GM12875 (cell line): ENCODE results near the gene SLC30A7.

Experiments
- H3K4me3 ChIP-seq: one replicate; pipeline ENCODE4 v1.5.1; 2011; ENCODE audit warnings: low read depth, low read length, control low read depth
- CTCF ChIP-seq: IDR thresholded peaks from 2 replicates; pipeline ENCODE4 v1.5.1; 2011; ENCODE audit warnings: low read depth, mild to moderate bottlenecking, control low read depth, inconsistent platforms, low read length, moderate library complexity, borderline replicate concordance; ENCODE audit not compliant: insufficient read depth

Gene SLC30A7

GRCh38 chr1:100904528-100904927, 8.6 kb downstream of the SLC30A7 start:
- TF ChIP-seq CTCF = no peak

DNA sequence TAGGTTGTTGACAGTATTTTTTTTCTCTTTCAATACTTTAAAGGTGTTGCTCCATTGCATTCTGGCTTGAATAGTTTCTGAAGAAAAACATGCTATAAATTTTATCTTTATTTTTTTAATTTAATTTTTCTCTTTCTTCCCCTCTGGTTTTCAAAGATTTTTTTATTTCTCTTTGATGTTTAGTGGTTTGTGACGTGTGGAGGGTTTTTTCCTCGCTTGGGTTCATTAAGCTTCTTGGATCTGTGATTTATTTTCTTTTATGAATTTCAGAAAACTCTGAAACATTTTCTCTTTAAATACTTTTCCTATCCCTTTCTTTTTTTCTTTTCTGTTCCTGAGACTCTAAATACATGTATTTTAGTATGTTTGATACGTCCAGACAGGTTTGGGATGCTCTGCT, 9.3 kb downstream of the SLC30A7 start:
- no peak for TF ChIP-seq CTCF
- no peak overlapping the region for H3K4me3 ChIP-seq

More at GRCh38 chr1:100904528-100904927, 8.6 kb downstream of the SLC30A7 start:
- no peak overlapping the region for H3K4me3 ChIP-seq

GRCh38 chr1:100907887-100908286, 12.0 kb downstream of the SLC30A7 start:
- TF ChIP-seq CTCF = no peak
- no peak overlapping the region for H3K4me3 ChIP-seq

GRCh38 chr1:100909018-100909417, 13.1 kb downstream of the SLC30A7 start:
- no peak for TF ChIP-seq CTCF
- no peak overlapping the region for H3K4me3 ChIP-seq

GRCh38 chr1:100912019-100912418, 16.1 kb downstream of the SLC30A7 start:
- H3K4me3 ChIP-seq = no peak overlapping the region
- TF ChIP-seq CTCF = no peak

DNA sequence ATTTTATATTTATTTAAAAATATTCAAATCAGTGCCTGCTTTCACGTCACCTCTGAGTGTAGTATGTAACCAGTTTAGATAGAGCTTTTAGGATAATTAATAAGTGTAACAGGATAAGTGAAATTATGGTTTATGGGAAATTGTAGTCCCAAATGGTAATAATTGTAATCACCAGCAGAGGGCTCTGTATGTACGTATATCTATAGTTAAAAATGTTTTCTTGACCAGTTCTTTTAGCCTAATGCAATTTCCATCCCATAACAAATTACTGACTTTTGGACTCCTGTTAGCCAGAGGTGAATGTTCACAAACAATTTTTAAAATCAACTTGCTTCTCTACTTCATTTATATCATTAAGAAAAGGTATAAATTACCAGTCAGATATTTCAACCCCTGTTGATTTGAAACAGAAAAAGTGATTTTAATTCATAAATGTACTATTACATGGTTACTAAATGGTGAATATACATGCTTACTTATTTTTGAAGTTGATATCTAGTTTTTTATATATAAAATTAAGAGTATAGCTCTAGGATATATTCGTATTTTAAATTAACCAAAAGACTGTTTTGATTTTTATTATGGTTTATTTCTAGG, 25.3 kb downstream of the SLC30A7 start:
- TF ChIP-seq CTCF = peak; percentile 6; the same call in 1 of the 2 replicates

DNA sequence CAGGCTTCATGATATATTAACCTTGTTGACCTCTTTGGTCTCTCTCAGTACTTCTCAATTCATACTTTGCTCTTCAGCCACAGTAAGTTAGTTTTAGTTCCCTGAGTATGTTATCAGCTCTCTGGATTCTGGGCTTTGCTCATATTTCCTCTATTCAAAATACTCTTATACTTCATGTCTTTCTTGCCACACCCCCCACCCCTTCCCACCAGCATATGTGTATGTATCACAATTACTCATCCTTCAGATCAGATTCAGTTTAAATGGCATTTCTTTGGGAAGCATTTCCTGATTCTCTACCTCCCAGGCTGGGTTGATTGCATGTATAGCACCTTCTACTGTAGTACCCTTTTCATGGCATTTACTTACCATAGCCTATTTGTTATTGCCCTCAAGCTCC, 28.3 kb downstream of the SLC30A7 start:
- no peak for TF ChIP-seq CTCF

More for the DNA sequence above, 25.3 kb downstream of the SLC30A7 start:
- H3K4me3 ChIP-seq = no peak overlapping the region

More for the DNA sequence above, 28.3 kb downstream of the SLC30A7 start:
- H3K4me3 ChIP-seq = no peak overlapping the region
